HG02623 (cell line): ENCODE results near the gene CEP164.
"Not testable (repeated sequence)": the region's sequence is repeated elsewhere in the genome, so short reads cannot be mapped to it uniquely, and the experiment has no call there.

Experiments
- ATAC-seq: cut with Tn5 transposase; IDR thresholded peaks from one replicate; pipeline ENCODE4 v1.9.1; 2021; ENCODE audit warnings: moderate library complexity; ENCODE audit not compliant: unreplicated experiment

CEP164 gene

DNA sequence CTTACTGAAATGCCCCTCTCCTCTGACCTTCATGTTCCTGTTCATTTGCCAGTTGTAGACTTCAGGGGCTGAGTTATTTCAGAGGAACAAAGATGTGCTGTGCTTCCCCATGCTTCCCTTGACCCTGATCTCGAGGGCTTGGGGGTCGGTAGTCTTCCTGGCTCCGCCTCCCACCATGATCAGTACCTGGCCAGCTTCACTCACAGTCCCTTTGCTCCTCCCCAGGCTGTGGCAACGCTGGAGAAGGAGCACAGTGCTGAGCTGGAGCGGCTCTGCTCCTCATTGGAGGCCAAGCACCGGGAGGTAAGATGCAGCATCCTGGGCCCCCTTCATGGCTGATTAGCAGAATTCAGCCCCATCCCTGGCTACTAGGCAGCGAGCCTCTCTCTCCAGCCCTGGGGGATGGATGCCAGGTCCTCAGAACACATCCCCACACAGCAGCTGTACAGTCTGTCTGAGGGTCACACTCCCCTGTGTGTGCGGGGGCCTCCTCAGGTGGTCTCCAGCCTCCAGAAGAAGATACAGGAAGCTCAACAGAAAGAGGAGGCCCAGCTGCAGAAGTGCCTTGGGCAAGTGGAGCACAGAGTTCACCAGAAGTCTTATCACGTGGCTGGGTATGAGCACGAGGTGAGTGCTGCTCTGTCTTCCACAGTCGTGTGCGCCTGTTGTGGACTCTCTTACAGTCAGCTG, 64.5 kb downstream of the CEP164 start:
- no peak for ATAC-seq

DNA sequence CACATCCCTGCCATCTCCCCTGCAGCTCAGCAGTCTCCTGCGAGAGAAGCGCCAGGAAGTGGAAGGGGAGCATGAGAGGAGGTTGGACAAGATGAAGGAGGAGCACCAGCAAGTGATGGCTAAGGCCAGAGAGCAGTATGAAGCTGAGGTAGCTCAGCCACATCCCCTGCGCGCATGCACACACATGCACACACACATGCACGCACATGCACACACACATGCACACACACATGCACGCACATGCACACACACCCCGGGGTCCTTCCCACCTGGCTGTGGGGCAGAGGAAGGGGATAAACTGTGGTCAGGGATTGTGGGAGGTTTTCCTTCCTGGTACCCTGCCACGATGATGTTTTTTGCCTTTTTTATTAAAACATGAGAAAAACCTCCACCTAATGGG, 65.3 kb downstream of the CEP164 start:
- no peak for ATAC-seq

DNA sequence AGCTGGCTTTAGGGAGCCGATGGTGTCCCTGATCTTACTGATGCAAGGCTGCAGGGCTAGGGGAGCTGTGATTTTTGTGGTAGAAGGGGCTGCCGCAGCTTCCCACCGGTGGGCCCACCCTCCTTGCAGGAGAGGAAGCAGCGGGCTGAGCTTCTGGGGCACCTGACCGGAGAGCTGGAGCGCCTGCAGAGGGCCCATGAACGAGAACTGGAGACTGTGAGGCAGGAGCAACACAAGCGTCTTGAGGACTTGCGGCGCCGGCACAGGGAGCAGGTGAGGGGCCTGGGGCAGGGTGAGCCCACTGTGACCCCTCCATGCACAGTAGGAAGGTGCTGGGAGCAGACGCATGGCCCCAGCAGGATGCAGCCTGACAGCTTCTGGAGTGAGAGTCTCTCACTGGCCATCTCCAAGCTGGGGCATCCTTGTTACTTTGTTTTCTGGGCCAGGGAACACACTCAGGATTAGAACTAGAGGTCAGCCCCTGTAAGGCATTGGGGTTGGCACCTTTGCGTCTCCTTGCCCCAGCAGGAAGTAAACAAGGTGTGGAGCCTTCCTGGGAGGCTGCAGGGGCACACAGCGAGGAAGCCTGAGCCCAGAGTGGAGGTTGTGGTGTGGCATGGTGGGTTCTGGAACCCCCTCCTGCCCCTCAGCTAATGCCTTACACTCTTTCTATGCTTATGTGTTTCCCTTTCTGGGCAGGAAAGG, 66.7 kb downstream of the CEP164 start:
- ATAC-seq: no peak

DNA sequence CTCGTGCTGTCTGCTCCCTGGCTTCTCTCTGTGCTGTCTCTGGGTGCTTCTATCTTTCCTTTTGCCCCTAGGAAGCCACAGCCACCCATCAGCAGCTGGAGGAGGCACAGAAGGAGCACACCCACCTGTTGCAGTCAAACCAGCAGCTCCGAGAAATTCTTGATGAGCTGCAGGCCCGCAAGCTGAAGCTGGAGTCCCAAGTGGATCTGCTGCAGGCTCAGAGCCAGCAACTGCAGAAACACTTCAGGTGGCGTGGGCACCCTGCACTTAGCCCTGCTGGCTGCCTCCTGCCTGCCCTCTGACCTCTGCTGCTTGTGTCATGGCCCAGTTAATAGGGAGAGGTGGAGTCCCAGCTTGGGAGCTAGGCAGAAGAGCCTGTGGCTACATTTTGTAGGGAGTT, 67.8 kb downstream of the CEP164 start:
- no peak for ATAC-seq

DNA sequence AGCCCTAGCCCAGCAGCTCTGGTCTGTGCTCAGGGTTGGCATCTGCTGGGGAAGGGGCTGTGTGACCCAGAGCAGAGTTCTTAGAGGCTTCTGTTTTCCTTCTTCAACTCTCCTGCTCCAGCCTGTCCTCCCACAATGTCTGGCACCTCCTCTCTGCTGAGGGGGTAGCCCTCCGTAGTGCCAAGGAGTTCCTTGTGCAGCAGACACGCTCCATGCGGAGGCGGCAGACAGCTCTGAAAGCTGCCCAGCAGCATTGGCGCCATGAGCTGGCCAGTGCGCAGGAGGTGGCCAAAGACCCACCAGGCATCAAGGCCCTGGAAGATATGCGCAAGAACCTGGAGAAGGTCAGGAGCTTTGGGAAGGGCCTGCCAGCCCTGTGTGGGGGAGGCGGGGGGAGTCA, 69.3 kb downstream of the CEP164 start:
- no peak for ATAC-seq

DNA sequence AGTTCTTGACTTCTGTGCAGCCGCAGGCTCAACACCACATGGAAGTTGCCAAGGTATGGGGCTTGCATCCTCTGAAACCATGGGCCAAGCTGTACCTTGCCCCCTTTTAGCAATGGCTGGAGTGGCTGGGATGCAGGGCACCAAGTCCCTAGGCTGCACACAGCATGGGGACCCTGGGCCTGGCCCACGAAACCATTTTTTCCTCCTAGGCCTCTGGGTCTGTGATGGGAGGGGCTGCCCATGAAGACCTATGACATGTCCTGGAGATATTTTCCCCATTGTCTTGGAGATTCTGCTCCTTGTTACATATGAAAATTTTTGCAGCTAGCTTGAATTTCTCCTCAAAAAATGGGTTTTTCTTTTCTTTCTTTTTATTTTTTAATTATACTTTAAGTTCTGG, 71.0 kb downstream of the CEP164 start:
- not testable (repeated sequence) for ATAC-seq

DNA sequence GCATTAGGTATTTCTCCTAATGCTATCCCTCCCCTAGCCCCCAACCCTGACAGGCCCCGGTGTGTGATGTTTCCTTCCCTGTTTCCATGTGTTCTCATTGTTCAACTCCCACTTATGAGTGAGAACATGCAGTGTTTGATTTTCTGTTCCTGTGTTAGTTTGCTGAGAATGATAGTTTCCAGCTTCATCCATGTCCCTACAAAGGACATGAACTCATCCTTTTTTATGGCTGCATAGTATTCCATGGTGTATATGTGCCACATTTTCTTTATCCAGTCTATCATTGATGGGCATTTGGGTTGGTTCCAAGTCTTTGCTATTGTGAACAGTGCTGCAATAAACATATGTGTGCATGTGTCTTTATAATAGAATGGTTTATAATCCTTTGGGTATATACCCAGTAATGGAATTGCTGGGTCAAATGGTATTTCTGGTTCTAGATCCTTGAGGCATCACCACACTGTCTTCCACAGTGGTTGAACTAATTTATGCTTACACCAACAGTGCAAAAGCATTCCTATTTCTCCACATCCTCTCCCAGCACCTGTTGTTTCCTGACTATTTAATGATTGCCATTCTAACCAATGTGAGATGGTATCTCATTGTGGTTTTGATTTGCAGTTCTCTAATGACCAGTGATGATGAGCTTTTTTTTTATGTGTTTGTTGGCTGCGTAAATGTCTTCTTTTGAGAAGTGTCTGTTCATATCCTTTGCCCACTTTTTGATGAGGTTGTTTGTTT, 71.6 kb downstream of the CEP164 start:
- ATAC-seq: not testable (repeated sequence)

DNA sequence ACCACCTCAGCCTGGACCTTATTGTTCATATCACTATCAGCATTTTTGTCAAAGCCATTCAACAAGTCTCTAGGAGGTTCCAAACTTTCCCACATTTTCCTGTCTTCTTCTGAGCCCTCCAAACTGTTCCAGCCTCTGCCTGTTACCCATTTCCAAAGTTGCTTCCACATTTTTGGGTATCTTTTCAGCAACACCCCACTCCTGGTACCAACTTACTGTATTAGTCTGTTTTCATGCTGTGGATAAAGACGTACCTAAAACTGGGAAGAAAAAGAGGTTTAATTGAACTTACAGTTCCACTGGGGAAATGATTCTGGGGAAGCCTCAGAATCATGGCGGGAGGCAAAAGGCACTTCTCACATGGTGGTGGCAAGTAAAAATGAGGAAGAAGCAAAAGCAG, 78.2 kb downstream of the CEP164 start:
- not testable (repeated sequence) for ATAC-seq

DNA sequence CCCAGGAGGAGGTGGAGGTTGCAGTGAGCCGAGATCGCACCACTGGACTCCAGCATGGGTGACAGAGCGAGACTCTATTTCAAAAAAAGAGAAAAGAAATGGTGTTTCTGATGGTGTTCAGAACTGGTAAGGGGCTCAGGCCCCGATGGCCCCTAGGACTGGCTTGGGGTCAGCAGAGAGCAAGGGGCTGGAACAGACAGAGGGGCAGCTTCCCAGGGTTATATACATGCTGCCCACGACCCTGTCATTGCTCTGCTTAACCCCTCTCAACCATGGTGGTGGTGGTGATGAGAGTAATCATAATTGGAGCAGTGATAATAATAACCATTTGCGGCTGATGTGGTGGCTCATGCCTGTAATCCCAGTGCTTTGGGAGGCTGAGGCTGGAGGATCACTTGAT, 79.4 kb downstream of the CEP164 start:
- ATAC-seq: no peak

DNA sequence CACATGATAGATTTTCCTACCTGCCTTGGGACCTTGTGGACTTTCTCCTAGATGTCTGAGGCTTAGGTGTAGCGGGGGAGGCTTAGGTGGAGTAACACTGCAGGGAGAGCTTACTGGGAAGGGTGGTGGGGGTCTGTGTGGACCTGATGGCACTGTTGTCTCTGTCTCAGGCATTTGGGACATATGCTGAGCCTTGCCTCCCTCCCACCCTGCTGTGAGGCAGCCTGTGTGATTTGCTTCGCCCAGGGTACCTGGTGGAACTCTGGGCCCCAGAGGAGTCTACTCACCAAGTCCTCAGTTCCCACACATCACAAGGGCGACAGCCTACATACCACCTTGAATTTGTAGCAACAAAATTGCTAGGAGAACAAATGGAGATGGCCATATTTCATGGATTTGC, 80.7 kb downstream of the CEP164 start:
- no peak for ATAC-seq

DNA sequence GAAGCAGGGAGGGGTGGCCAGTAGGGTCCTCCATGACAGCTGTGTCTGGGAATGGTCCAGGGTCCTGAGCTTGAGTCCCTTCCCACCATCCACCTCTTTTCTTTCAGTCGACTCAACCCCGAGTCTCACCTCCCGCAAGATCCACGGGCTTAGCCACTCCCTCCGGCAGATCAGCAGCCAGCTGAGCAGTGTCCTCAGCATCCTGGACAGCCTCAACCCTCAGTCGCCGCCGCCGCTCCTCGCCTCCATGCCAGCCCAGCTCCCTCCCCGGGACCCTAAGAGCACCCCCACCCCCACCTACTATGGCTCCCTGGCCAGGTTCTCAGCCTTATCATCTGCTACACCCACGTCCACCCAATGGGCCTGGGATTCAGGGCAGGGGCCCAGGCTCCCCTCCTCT, 81.9 kb downstream of the CEP164 start:
- no peak for ATAC-seq

DNA sequence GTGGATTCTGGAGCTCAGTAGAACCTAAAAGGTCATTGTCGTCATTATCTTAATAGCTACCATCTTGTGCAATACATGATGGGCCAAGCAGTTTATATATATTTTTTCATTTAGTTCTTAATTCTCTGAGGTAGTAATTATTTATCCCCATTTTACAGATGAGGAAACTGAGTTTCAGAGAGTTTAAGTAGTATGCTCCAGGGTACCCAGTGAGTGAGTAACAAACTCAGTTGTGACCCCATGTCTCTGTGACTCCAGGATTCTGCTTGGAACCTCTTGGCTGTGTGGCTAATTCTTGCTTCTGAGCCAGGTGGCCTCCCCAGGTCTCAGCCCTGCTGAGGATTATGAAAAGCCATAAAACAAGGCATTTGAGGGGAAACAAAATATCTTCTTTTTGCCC, 82.6 kb downstream of the CEP164 start:
- no peak for ATAC-seq

DNA sequence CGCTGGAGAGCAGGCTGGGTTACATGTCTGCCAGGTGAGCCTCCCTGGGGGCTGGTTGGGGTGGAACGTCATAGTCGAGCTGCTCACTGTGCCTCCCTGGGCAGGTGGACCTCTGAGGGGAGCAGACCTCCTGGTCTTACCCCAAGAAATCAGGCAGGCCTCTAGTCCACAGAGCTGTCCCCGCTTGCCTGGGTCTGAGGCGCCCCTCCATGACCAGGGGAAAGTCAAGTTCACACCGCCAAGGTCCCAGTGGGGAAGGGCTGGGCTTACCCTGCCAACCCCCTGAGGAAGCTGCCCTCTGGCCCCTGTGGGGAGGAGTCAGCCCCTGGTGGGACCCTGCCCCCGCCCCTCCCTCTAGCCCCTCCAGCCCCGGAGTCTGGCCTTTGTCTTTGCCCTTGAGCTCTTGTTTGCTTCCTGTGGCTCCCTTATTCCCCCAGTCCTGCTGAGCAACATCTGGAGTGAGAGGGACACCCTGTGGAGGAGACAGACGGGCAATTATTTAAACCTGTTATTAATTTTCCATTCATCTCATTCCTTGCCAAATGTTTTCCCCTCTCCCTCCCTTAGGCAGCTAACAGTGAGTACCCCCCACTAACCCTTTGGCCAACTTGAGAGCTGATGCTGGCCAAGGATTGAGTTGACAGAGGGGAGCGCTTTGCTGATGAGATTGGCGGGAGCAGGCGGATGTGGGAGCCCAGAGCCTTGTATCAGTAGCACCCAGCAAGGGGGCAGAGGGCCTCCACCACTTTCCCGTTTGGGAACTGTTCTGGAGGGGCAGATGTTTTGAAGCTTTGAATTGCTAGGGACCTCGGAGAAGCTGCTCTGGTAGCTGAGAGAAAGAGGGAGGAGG, 83.4 kb downstream of the CEP164 start:
- no peak for ATAC-seq

DNA sequence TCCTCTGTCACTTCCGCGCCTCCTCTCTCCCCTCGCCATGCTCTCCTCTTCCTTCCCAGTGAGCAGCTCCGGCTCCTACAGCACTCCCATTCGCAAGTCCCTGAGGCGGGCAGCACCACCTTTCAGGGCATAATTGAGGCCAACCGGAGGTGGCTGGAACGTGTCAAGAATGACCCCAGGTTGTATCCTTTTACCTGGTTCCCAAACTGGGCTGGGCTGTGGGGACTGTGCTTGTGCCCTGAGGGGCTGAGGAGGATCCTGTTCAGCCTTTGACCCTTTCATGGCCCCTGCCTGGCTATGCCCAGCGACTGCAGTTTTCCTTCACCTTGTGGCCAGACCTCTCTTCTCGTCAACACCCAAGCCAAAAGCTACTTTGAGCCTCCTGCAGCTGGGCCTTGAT, 84.1 kb downstream of the CEP164 start:
- ATAC-seq: no peak

DNA sequence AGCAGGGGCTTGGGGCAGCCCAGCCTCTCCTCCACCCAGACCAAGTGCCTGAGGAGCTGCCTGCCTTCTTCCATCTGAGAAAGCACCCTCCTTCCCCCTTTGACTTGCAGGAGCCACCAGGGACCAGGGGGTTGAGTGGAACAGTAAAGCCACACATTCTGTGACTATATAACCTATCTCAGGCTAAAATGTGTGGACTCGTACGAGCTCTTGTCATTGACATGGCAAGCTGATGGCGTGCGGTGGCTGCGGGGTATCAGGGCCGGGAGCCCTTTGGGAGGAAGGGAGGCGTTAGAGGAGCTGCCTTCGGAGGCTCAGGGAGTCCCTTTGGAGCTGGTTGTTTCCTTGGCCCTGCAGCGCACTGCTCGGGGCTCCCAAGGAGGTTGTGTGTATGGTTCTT, 84.5 kb downstream of the CEP164 start:
- no peak for ATAC-seq

DNA sequence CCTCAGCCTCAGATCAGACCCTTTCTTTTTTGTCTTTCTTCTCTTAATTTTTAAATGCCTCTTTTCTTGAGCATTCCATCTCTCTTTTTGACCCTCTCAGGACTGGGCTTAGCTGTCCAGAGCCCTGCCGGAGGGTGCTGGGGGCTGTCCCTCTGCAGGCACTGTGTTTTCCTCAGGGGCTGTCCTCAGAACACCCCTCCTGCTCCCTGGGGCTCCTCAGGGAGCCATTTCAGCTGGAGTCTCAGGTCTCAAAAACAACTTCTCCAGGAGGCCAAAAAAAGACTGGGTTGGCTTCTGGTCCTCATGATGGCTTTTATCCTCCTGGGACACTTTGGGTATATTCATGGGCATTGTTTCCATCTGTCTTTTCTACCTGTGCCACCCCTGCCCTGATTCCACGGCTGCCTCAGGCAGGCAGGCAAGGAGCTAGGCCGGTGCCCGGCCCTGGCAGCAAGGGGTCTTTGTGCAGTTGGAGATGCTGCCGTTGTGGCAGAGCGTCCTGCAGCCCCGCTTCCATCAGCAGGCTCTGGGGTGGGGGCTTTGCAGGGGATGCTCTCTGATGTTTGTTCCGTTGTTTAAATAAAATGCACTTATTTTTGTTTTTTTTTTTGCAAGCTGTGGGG, 85.1 kb downstream of the CEP164 start:
- ATAC-seq: no peak

DNA sequence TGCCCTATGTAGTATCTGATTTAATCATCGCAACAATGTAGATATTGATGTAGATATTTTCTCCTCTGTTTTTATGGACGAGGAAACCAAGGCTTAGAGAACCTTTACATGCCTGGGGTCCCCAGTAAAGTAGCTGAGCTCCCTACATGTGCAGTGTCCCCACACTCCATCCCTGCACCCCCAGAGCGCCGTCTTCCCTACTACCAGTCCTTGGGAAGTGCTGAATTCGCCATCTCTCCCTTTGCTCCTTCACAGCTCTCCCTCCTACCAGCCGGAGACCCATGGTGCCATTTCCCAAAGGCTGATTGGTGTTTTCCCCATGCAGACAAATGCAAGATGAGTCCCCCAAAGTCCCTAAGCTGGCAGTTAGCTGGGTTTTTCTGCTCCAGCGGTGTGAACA, 86.0 kb downstream of the CEP164 start:
- no peak for ATAC-seq

DNA sequence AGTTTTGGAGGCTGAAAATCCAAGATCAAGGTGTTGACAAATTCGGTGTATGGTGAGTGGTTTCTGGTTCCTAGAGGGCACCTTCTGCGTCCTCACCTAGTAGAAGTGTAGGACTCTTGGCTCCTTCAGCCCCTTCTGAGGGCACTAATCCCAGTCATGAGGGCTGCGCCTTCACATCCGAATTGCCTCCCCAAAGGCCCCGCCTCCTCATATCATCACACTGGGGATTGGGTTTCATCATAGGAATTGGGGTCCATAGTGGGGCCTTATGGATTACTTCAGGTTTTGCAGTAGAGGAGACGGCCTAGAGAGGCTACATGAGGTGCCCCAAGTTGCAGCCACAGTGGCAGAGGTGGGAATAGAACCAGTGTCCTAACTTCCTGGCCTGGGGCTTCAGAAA, 87.1 kb downstream of the CEP164 start:
- no peak for ATAC-seq

DNA sequence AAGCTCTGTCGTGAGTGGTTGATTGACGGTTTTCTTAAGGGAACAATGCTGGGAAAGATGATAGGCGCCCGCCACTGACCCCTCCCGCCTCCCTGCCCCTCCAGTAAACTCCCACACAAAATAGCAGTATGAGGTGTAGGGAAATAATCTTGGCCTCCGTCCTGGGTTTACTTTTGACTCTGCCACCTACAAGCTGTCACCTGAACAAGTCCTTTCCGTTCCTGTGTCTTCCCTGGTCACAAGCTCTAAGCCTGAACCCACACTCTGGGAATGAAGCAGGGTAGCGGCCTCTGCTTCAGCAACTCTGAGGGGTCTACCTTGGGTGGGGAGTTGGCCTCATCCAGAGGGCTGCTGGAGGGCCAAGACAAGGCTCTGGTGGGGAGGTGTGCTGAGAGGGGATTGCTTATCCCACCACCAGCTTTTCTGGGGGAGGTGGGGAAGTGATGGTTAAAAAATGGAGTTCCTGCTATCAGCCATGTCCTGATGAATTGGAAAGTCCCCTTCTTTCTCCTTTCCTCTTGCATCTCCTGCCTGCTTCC, 87.8 kb downstream of the CEP164 start:
- ATAC-seq: no peak

DNA sequence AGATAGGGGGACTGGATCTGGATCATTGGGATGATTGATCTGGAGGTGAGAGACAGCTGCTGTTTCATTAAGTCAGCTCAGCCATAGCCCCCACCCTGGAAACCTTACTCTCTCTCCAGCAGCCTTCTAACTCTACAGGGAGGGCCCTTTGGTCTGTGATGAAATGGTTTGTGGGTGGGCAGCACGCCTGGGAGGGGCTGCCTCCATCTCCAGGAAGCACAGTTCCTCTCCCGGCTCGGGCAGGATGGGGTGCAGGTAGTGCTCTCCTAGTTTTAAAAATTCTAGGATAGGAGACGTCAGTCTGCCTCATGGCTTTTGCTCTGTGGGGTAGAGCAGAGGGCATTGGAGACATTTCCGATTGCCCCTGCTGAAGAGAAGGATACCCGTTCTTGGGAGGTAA, 89.7 kb downstream of the CEP164 start:
- ATAC-seq: no peak

DNA sequence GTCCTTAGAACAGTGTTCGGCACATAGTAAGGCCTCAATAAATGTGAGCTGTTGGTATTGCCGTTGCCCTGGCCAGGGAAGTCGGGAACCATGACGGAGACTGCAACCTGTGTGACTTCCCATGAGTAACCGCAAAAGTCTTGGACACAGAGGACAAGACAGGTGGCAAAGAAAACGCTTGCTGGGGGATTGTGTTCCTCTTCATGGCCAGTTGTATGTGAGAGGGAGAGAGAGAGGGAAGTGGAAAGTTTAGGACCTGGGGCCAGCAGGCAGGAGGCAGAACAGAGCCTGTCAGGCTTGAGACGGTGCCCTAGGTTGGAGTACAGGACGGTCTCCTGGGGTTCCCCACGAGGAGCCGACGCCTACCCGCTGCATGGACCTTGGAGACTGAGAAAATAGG, 90.2 kb downstream of the CEP164 start:
- no peak for ATAC-seq
